H1 (cell line): Measurements from ENCODE around the gene PTTG2. TPM values are rescaled to one million over a fixed set of nuclear protein-coding genes. Genes with fewer than 3 reads are reported as not detected.

ENCODE experiments used
- CTCF ChIA-PET: fragments of 300-600 bp; sonication (Branson Sonifier 250); formaldehyde crosslinking; loops from one replicate; lab custom pipeline; 2021; ENCODE audit not compliant: partially characterized antibody; lab: Charles Lee
- POLR2A ChIA-PET: fragments of 300-600 bp; sonication (Branson Sonifier 250); formaldehyde crosslinking; loops from one replicate; lab custom pipeline; 2021; ENCODE audit warnings: inconsistent platforms; ENCODE audit not compliant: partially characterized antibody; lab: Charles Lee
- DNase-seq, 2 experiments: peaks; one replicate each; pipeline versions ENCODE4 v3.0.0 to v3.0.0-alpha.2; 2010 to 2022; ENCODE audit warnings: low spot score in 2 of 2, low read depth in 1 of 2, mixed read lengths in 1 of 2
- FAIRE-seq: peaks from 2 replicates; lab custom pipeline; 2011; peaks lifted over from hg19 to GRCh38; lab: Jason Lieb, UNC
- H2AFZ ChIP-seq: 2 replicates; pipeline ENCODE4 v1.8.1; 2012; ENCODE audit warnings: low read length, inconsistent platforms
- H2AK5ac ChIP-seq: 2 replicates; pipeline ENCODE4 v1.6.1; 2013; ENCODE audit warnings: low read depth, low read length
- H2BK120ac ChIP-seq: replicated peaks from 2 replicates; pipeline ENCODE3; 2013; ENCODE audit warnings: low read depth, low read length, inconsistent platforms
- H2BK12ac ChIP-seq: 2 replicates; pipeline ENCODE4 v1.6.1; 2013; ENCODE audit warnings: low read depth, low read length
- H2BK15ac ChIP-seq: 2 replicates; pipeline ENCODE4 v1.6.1; 2013; ENCODE audit warnings: low read length
- H2BK20ac ChIP-seq: 2 replicates; pipeline ENCODE4 v1.6.1; 2013; ENCODE audit warnings: low read length
- H2BK5ac ChIP-seq: 2 replicates; pipeline ENCODE4 v1.6.1; 2013; ENCODE audit warnings: low read depth, low read length
- H3K14ac ChIP-seq: 2 replicates; pipeline ENCODE4 v1.6.1; 2013; ENCODE audit warnings: inconsistent platforms; ENCODE audit not compliant: insufficient read length
- H3K18ac ChIP-seq: 2 replicates; pipeline ENCODE4 v1.6.1; 2013; ENCODE audit warnings: low read length; ENCODE audit errors: extremely low read depth
- H3K23ac ChIP-seq: 2 replicates; pipeline ENCODE4 v1.6.1; 2013; ENCODE audit warnings: inconsistent platforms; ENCODE audit not compliant: insufficient read length
- H3K23me2 ChIP-seq: 2 replicates; pipeline ENCODE4 v1.6.1; 2013; ENCODE audit warnings: low read depth, low read length
- H3K27ac ChIP-seq: 2 replicates; pipeline ENCODE4 v1.6.1; 2011; ENCODE audit warnings: low read depth, low read length, inconsistent platforms
- H3K27me3 ChIP-seq, 4 experiments: replicated peaks in 1 of 4; 1 replicate in 1 of 4; 2 replicates in 3 of 4; pipeline versions ENCODE4 v1.6.1 to v1.8.1; 2011 to 2013; ENCODE audit warnings: low read length in 3 of 4, mild to moderate bottlenecking in 3 of 4, inconsistent platforms in 2 of 4, mixed read lengths in 2 of 4, moderate library complexity in 1 of 4; ENCODE audit not compliant: control insufficient read depth in 3 of 4, insufficient read depth in 3 of 4; ENCODE audit errors: extremely low read depth in 1 of 4
- H3K36me3 ChIP-seq, 4 experiments: 2 replicates each; pipeline versions ENCODE4 v1.6.1 to v1.8.1; 2011 to 2013; ENCODE audit warnings: mild to moderate bottlenecking in 4 of 4, low read length in 3 of 4, moderate library complexity in 2 of 4, control low read depth in 1 of 4, inconsistent platforms in 1 of 4; ENCODE audit not compliant: insufficient read depth in 4 of 4, control insufficient read depth in 2 of 4
- H3K4ac ChIP-seq: replicated peaks from 2 replicates; pipeline ENCODE3; 2013; ENCODE audit warnings: low read length, low read depth, mixed read lengths, inconsistent platforms; ENCODE audit not compliant: insufficient read length
- H3K4me1 ChIP-seq, 4 experiments: replicated peaks in 1 of 4; 1 replicate in 1 of 4; 2 replicates in 3 of 4; pipeline versions ENCODE4 v1.6.1 to v1.8.1; 2011 to 2013; ENCODE audit warnings: low read length in 3 of 4, inconsistent platforms in 2 of 4, mixed read lengths in 1 of 4; ENCODE audit not compliant: insufficient read depth in 4 of 4, control insufficient read depth in 3 of 4
- H3K4me2 ChIP-seq, 2 experiments: 2 replicates each; pipeline versions ENCODE4 v1.6.1 to v1.8.1; 2011 to 2013; ENCODE audit warnings: low read depth in 2 of 2, low read length in 2 of 2, control low read depth in 1 of 2, inconsistent platforms in 1 of 2, mild to moderate bottlenecking in 1 of 2; ENCODE audit not compliant: insufficient read depth in 1 of 2
- H3K4me3 ChIP-seq, 4 experiments: fragments of 200-600, 300-600 bp in 1 of 4; sonication (generic), shearing (Covaris generic), sonication (Bioruptor Twin) in 1 of 4; 2 replicates each; pipeline versions ENCODE4 v1.5.1 to v1.8.1; 2011 to 2016; ENCODE audit warnings: low read length in 4 of 4, low read depth in 3 of 4, control low read depth in 2 of 4, inconsistent platforms in 2 of 4, mild to moderate bottlenecking in 2 of 4, mixed read lengths in 1 of 4, moderate library complexity in 1 of 4; ENCODE audit not compliant: insufficient read depth in 2 of 4; ENCODE audit errors: extremely low read depth in 1 of 4
- H3K56ac ChIP-seq: replicated peaks from 2 replicates; pipeline ENCODE3; 2013; ENCODE audit warnings: low read depth, mild to moderate bottlenecking, mixed read lengths, low read length, inconsistent platforms; ENCODE audit not compliant: insufficient read length
- H3K79me1 ChIP-seq: 2 replicates; pipeline ENCODE4 v1.6.1; 2013; ENCODE audit warnings: low read depth, low read length, control low read depth
- H3K79me2 ChIP-seq, 2 experiments: 2 replicates each; pipeline versions ENCODE4 v1.6.1 to v1.8.1; 2012 to 2013; ENCODE audit warnings: low read length in 2 of 2, mild to moderate bottlenecking in 2 of 2, inconsistent platforms in 1 of 2; ENCODE audit not compliant: insufficient read depth in 2 of 2, control insufficient read depth in 1 of 2
- H3K9ac ChIP-seq, 4 experiments: replicated peaks in 1 of 4; 1 replicate in 1 of 4; 2 replicates in 3 of 4; pipeline versions ENCODE4 v1.6.1 to v1.8.1; 2011 to 2013; ENCODE audit warnings: low read depth in 3 of 4, low read length in 3 of 4, control low read depth in 2 of 4, mild to moderate bottlenecking in 2 of 4, moderate library complexity in 2 of 4, inconsistent platforms in 1 of 4; ENCODE audit errors: extremely low read depth in 1 of 4
- H3K9me3 ChIP-seq, 2 experiments: 2 replicates each; pipeline versions ENCODE4 v1.6.1 to v1.8.1; 2012 to 2013; ENCODE audit warnings: mild to moderate bottlenecking in 2 of 2, moderate library complexity in 2 of 2, control low read depth in 1 of 2, inconsistent platforms in 1 of 2, low read depth in 1 of 2, low read length in 1 of 2, mixed read lengths in 1 of 2; ENCODE audit not compliant: insufficient read depth in 2 of 2
- H4K20me1 ChIP-seq, 2 experiments: replicated peaks in 1 of 2; 2 replicates each; pipeline versions ENCODE3 to v1.8.1; 2011 to 2013; ENCODE audit warnings: inconsistent platforms in 2 of 2, low read length in 2 of 2, mild to moderate bottlenecking in 1 of 2; ENCODE audit not compliant: insufficient read depth in 2 of 2, control insufficient read depth in 1 of 2
- H4K5ac ChIP-seq: 2 replicates; pipeline ENCODE4 v1.6.1; 2013; ENCODE audit warnings: low read length, low read depth, mixed read lengths, inconsistent platforms; ENCODE audit not compliant: insufficient read length
- H4K8ac ChIP-seq: 2 replicates; pipeline ENCODE4 v1.8.0; 2013; ENCODE audit warnings: mild to moderate bottlenecking, moderate library complexity, low read length, inconsistent platforms; ENCODE audit not compliant: insufficient read depth; ENCODE audit errors: extremely low read depth
- H4K91ac ChIP-seq: replicated peaks from 2 replicates; pipeline ENCODE3; 2013; ENCODE audit warnings: low read length, mixed read lengths, inconsistent platforms; ENCODE audit not compliant: insufficient read length
- ASH2L ChIP-seq: fragments of 200-600, 300-600 bp; sonication (generic); IDR thresholded peaks from one replicate; pipeline ENCODE4 v1.7.1; 2017; ENCODE audit warnings: low read length
- CBX8 ChIP-seq: fragments of 300-800, 300-1000 bp; sonication (generic); IDR thresholded peaks from 2 replicates; pipeline ENCODE4 v1.7.1; 2016; ENCODE audit warnings: low read depth, low read length, borderline replicate concordance
- E2F6 ChIP-seq: IDR thresholded peaks from 2 replicates; pipeline ENCODE4 v1.6.1; 2012; ENCODE audit warnings: inconsistent platforms
- EGR1 ChIP-seq: IDR thresholded peaks from 2 replicates; pipeline ENCODE4 v1.6.1; 2011; ENCODE audit warnings: low read depth, low read length, borderline replicate concordance
- HDAC6 ChIP-seq: IDR thresholded peaks from one replicate; pipeline ENCODE4 v1.7.1; 2012; ENCODE audit warnings: low read depth, mild to moderate bottlenecking, inconsistent platforms, low read length, moderate library complexity
- JUND ChIP-seq: IDR thresholded peaks from 2 replicates; pipeline ENCODE4 v1.6.1; 2011; ENCODE audit warnings: mild to moderate bottlenecking, improper control_type of control experiment, low read length
- KDM4A ChIP-seq: IDR thresholded peaks from one replicate; pipeline ENCODE4 v1.7.1; 2012; ENCODE audit warnings: low read depth, mild to moderate bottlenecking, moderate library complexity, low read length, inconsistent platforms; ENCODE audit not compliant: severe bottlenecking
- NRF1 ChIP-seq: IDR thresholded peaks from 2 replicates; pipeline ENCODE4 v1.6.1; 2011; ENCODE audit warnings: mild to moderate bottlenecking, low read depth, low read length, improper control_type of control experiment
- RAD21 ChIP-seq, 2 experiments: IDR thresholded peaks in 1 of 2; conservative IDR thresholded peaks in 1 of 2; 2 replicates each; pipeline ENCODE4 v1.6.1; 2011; ENCODE audit warnings: low read depth in 2 of 2, low read length in 2 of 2, improper control_type of control experiment in 1 of 2, inconsistent platforms in 1 of 2, mild to moderate bottlenecking in 1 of 2, moderate library complexity in 1 of 2
- SAP30 ChIP-seq: fragments of 300-600 bp; sonication (generic); IDR thresholded peaks from 2 replicates; pipeline ENCODE4 v1.7.1; 2012; ENCODE audit warnings: low read length, moderate library complexity, mild to moderate bottlenecking, inconsistent platforms; ENCODE audit not compliant: insufficient read depth, insufficient replicate concordance
- TBP ChIP-seq: IDR thresholded peaks from 2 replicates; pipeline ENCODE4 v1.6.1; 2011; ENCODE audit warnings: low read depth, low read length, improper control_type of control experiment
- WGBS, 2 experiments: shearing (Covaris generic) in 1 of 2; methylation state at CpG; one replicate each; pipeline versions ENCODE4 v1.1.6 to v1.1.7; 2013 to 2015; ENCODE audit warnings: low lambda C conversion rate in 2 of 2, mixed read lengths in 2 of 2, inconsistent platforms in 1 of 2, low coverage in 1 of 2, missing lambda C conversion rate in 1 of 2; ENCODE audit not compliant: insufficient replicate concordance in 2 of 2, insufficient coverage in 1 of 2, insufficient read length in 1 of 2; ENCODE audit errors: extremely low coverage in 1 of 2, missing lambda C conversion rate in 1 of 2; 5-methylcytosine and 5-hydroxymethylcytosine counted together
- polyA plus RNA-seq, 7 experiments: library from polyadenylated mRNA; depleted of rRNA in 3 of 7; stranded (reverse) in 5 of 7; unstranded in 2 of 7; fragments of >200 nt in 5 of 7; fragments of 200-250 nt in 2 of 7; gene quantifications; 1 replicate in 5 of 7; 2 replicates in 1 of 7; 4 replicates in 1 of 7; pipeline versions ENCODE4 v1.2.1 to v1.2.3, GENCODE V29; 2011 to 2013; ENCODE audit warnings: missing spikeins in 2 of 7, mixed read lengths in 2 of 7
- total RNA-seq: library from RNA; stranded (reverse); fragmentation: NEBNext Ultra II Directional; extraction: Animal tissue kit (Norgen Biotek cat#: 25700); gene quantifications from 2 replicates; pipeline ENCODE4 v1.2.1, GENCODE V29; 2021
- TF ChIP-seq, protein P1 (sequence below): IDR thresholded peaks from 2 replicates; pipeline ENCODE4 v1.6.1; 2011; ENCODE audit warnings: low read depth, mild to moderate bottlenecking, low read length; ENCODE audit not compliant: insufficient read depth

Gene PTTG2
- total and polyA plus RNA-seq, 2 of the 8 experiments (the other 6 are each of a cell fraction or from before 2014, with no cell fraction given) = not detected

DNA sequence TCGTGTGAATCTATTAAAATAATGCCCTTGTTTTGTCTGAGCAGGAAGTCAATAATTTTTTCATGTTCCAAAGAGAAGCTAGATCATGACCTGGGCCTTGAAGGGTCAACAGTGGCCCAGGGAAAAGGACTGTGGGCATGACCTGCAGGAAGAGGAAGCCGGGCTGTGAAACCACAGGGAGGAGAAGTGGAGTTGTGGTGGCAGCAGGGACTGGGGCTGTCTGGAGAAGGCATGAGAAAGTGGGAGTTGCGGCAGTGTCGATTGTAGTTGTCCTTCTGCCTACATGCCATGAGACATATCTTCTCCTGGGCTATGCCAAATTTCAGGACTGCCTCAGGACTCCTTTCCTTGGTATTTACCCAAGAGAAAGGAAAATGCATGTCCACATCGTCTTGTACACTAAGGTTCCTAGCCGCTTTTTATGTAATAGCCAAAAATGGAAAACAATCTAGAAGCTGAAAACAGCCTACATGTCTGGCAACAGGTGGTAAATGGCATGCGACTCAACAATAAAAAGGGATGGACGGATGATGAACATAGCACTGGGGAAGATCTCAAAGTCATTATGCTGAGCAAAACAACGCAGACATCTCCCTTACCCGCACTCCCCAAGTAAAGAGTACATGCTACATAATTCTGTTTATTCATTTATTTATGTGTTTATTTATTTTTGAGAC is 13.6 kb upstream of the PTTG2 start:
- no peak overlapping the region for H2BK12ac ChIP-seq
- H3K23ac ChIP-seq = no peak overlapping the region
- H2AFZ ChIP-seq = no peak overlapping the region
- H3K36me3 ChIP-seq = no peaks in the 10 kb centered on the region
- H3K18ac ChIP-seq = no peak overlapping the region
- no peaks in the 10 kb centered on the region for H3K23me2 ChIP-seq
- FAIRE-seq (no peak), DNase-seq (no peak)
- no peaks in the 10 kb centered on the region for H3K27me3 ChIP-seq
- H2BK5ac ChIP-seq = no peak overlapping the region
- H3K27ac ChIP-seq = no peak overlapping the region
- no peak overlapping the region for H4K91ac ChIP-seq
- H2BK20ac ChIP-seq = no peak overlapping the region
- H3K56ac ChIP-seq = no peak overlapping the region
- H2BK120ac ChIP-seq = no peak overlapping the region
- no peak overlapping the region for H3K4me3 ChIP-seq
- H3K9ac ChIP-seq = no peak overlapping the region
- H3K79me1 ChIP-seq = no peaks in the 10 kb centered on the region
- no peak overlapping the region for H3K4me2 ChIP-seq
- 89% methylated on average over 10 of the region's 10 CpGs; no CpG with 5 or more reads in 1 of the 2 experiments for WGBS, 2 experiments
- no peak overlapping the region for H4K8ac ChIP-seq
- H4K20me1 ChIP-seq = no peaks in the 10 kb centered on the region
- CTCF ChIA-PET = interaction anchor here (0.6 kb wide), 1 partner anchor 71 kb away, joined by 3 read pairs; no protein-coding TSS in a partner anchor
- H3K79me2 ChIP-seq = no peaks in the 10 kb centered on the region
- H2AK5ac ChIP-seq = no peak overlapping the region
- H3K4me1 ChIP-seq = no peaks in the 10 kb centered on the region
- H3K9me3 ChIP-seq = 0 out of 4 replicates have a peak, but pooled peaks cover 0 to 2% of the 10 kb centered on the region in 2 experiments
- POLR2A ChIA-PET = no interaction called here
- H3K4ac ChIP-seq = no peak overlapping the region
- no peak overlapping the region for H2BK15ac ChIP-seq
- no peak overlapping the region for H3K14ac ChIP-seq
- no peak overlapping the region for H4K5ac ChIP-seq
- TF ChIP-seq RAD21 (IDR thresholded peaks at IDR 0.05 in 1 of 2, conservative IDR thresholded peaks at IDR 0.05 in 1 of 2; ENCODE audit: low read depth in 2 of 2, low read length in 2 of 2) = no peak
- TF ChIP-seq, protein P1, sequence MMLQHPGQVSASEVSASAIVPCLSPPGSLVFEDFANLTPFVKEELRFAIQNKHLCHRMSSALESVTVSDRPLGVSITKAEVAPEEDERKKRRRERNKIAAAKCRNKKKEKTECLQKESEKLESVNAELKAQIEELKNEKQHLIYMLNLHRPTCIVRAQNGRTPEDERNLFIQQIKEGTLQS = no peak
- no peak for TF ChIP-seq SAP30
- TF ChIP-seq CBX8 = no peak
- TF ChIP-seq E2F6 = no peak
- no peak for TF ChIP-seq ASH2L
- TF ChIP-seq HDAC6 = no peak
- no peak for TF ChIP-seq TBP
- TF ChIP-seq KDM4A = no peak
- TF ChIP-seq NRF1 = no peak
- no peak for TF ChIP-seq JUND
- TF ChIP-seq EGR1 = no peak
